B cell (primary cell): ENCODE measurements around the gene SLC41A3. TPM values are rescaled to one million over a fixed set of nuclear protein-coding genes. Genes with fewer than 3 reads are reported as not detected.

Source experiments
- ATAC-seq: fragments of 200-7000 bp; cut with Tn5 transposase; one replicate; pipeline ENCODE4 v1.10.0; 2021; ENCODE audit warnings: low read depth, mild to moderate bottlenecking, moderate number of reproducible peaks, moderate library complexity
- CTCF ChIA-PET: fragments of 350-600 bp; sonication (Branson Sonifier 250); formaldehyde crosslinking; loops from one replicate; lab custom pipeline; 2021; ENCODE audit warnings: antibody characterized with exemption, inconsistent platforms; lab: Charles Lee
- POLR2A ChIA-PET: fragments of 350-600 bp; sonication (Branson Sonifier 250); formaldehyde crosslinking; loops from one replicate; lab custom pipeline; 2021; ENCODE audit warnings: antibody characterized with exemption; lab: Charles Lee
- DNase-seq: peaks from one replicate; pipeline ENCODE4 v3.0.0; 2013
- H2AFZ ChIP-seq: 2 replicates; pipeline ENCODE4 v1.6.1; 2012; ENCODE audit warnings: mild to moderate bottlenecking, low read depth, low read length; ENCODE audit not compliant: insufficient read depth, poor library complexity, severe bottlenecking
- H3K27ac ChIP-seq, 2 donors: 1 replicate in 1 of 2; 2 replicates in 1 of 2; pipeline ENCODE4 v1.5.1; 2012 to 2013; ENCODE audit warnings: low read length in 2 of 2, mild to moderate bottlenecking in 2 of 2, moderate library complexity in 1 of 2
- H3K27me3 ChIP-seq, 4 experiments: fragments of 200-600 bp in 1 of 4; sonication (generic) in 1 of 4; replicated peaks in 1 of 4; 1 replicate in 2 of 4; 2 replicates in 2 of 4; pipeline versions ENCODE4 v1.6.1 to v1.7.0; 2013 to 2016; ENCODE audit warnings: low read length in 3 of 4, mild to moderate bottlenecking in 2 of 4, mixed read lengths in 1 of 4, moderate library complexity in 1 of 4; ENCODE audit not compliant: insufficient read depth in 4 of 4, control insufficient read depth in 3 of 4; ENCODE audit errors: control extremely low read depth in 1 of 4
- H3K36me3 ChIP-seq, 2 experiments: replicated peaks in 1 of 2; 1 replicate in 1 of 2; 2 replicates in 1 of 2; pipeline versions ENCODE4 v1.6.1 to v1.7.1; 2013; ENCODE audit warnings: low read length in 1 of 2; ENCODE audit not compliant: insufficient read depth in 2 of 2, control insufficient read depth in 1 of 2; ENCODE audit errors: control extremely low read depth in 1 of 2, extremely low read depth in 1 of 2
- H3K4me1 ChIP-seq, 2 donors: fragments of 200-600 bp in 1 of 2; sonication (generic) in 1 of 2; 1 replicate in 1 of 2; 2 replicates in 1 of 2; pipeline versions ENCODE4 v1.5.1 to v1.6.1; 2013 to 2017; ENCODE audit warnings: low read length in 2 of 2; ENCODE audit not compliant: control insufficient read depth in 2 of 2, insufficient read depth in 2 of 2
- H3K4me2 ChIP-seq: replicated peaks from 2 replicates; pipeline ENCODE3; 2012; ENCODE audit warnings: mild to moderate bottlenecking, low read depth, low read length; ENCODE audit not compliant: poor library complexity, severe bottlenecking
- H3K4me3 ChIP-seq, 5 experiments: fragments of 200-600 bp in 1 of 5; sonication (generic) in 1 of 5; 1 replicate in 3 of 5; 2 replicates in 2 of 5; pipeline versions ENCODE4 v1.5.1 to v1.7.0; 2011 to 2016; ENCODE audit warnings: low read length in 4 of 5, mild to moderate bottlenecking in 4 of 5, low read depth in 2 of 5, control low read depth in 1 of 5, moderate library complexity in 1 of 5; ENCODE audit not compliant: insufficient read depth in 1 of 5; ENCODE audit errors: control extremely low read depth in 1 of 5, extremely low read depth in 1 of 5
- H3K79me2 ChIP-seq: fragments of 200-600 bp; sonication (generic); one replicate; pipeline ENCODE4 v1.6.0; 2016; ENCODE audit warnings: low read length; ENCODE audit not compliant: control insufficient read depth, insufficient read depth
- H3K9ac ChIP-seq: fragments of 200-600 bp; sonication (generic); 2 replicates; pipeline ENCODE4 v1.6.1; 2017; ENCODE audit warnings: mild to moderate bottlenecking, low read length, moderate library complexity
- H3K9me3 ChIP-seq, 3 donors: one replicate each; pipeline versions ENCODE4 v1.6.1 to v1.7.1; 2013; ENCODE audit warnings: low read length in 2 of 3; ENCODE audit not compliant: control insufficient read depth in 2 of 3, insufficient read depth in 1 of 3; ENCODE audit errors: control extremely low read depth in 1 of 3
- H4K20me1 ChIP-seq: 2 replicates; pipeline ENCODE4 v1.6.0; 2012; ENCODE audit warnings: mild to moderate bottlenecking, low read length; ENCODE audit not compliant: insufficient read depth, control insufficient read depth, poor library complexity, severe bottlenecking
- H3K27ac Mint-ChIP-seq: one replicate; pipeline ENCODE4 v1.8.0; 2021; ENCODE audit warnings: mixed read lengths
- H3K27me3 Mint-ChIP-seq: one replicate; pipeline ENCODE4 v1.8.0; 2021; ENCODE audit warnings: mixed read lengths
- H3K4me1 Mint-ChIP-seq: one replicate; pipeline ENCODE4 v1.8.0; 2021; ENCODE audit warnings: mixed read lengths
- H3K4me3 Mint-ChIP-seq: one replicate; pipeline ENCODE4 v1.8.0; 2021; ENCODE audit warnings: mixed read lengths
- H3K9me3 Mint-ChIP-seq: one replicate; pipeline ENCODE4 v1.8.0; 2022; ENCODE audit warnings: mixed read lengths; ENCODE audit not compliant: insufficient read depth
- EZH2 ChIP-seq: IDR thresholded peaks from 2 replicates; pipeline ENCODE4 v1.6.1; 2012; ENCODE audit warnings: borderline replicate concordance, low read depth, mild to moderate bottlenecking, moderate library complexity, low read length; ENCODE audit not compliant: insufficient read depth, poor library complexity, severe bottlenecking
- WGBS: methylation state at CpG from one replicate; pipeline ENCODE4 v1.1.5; 2013; ENCODE audit warnings: missing lambda C conversion rate; ENCODE audit not compliant: insufficient coverage; 5-methylcytosine and 5-hydroxymethylcytosine counted together
- intact Hi-C: fragments of 100-400 bp; cut with micrococcal nuclease; formaldehyde crosslinking; loops from one replicate; pipeline ENCODE4 v1.10.0; 2022
- polyA plus RNA-seq: library from polyadenylated mRNA; depleted of rRNA; stranded (reverse); fragments of >200 nt; gene quantifications from 2 replicates; pipeline ENCODE4 v1.2.3, GENCODE V29; 2012
- total RNA-seq, 2 donors: library from RNA; stranded (reverse); fragments of 120-200 nt in 1 of 2; gene quantifications; 1 replicate in 1 of 2; 2 replicates in 1 of 2; pipeline versions ENCODE4 v1.2.3 to v1.2.4, GENCODE V29; 2013 to 2022
- TF ChIP-seq, protein P1 (sequence below): fragments of 200-600 bp; IDR thresholded peaks from one replicate; pipeline ENCODE4 v1.8.0; 2022; ENCODE audit warnings: antibody characterized with exemption, mild to moderate bottlenecking

SLC41A3 gene
- total and polyA plus RNA-seq, 2 donors (not counting 1 experiment from before 2014, with no cell fraction given): 34.2 to 39.3 TPM

DNA sequence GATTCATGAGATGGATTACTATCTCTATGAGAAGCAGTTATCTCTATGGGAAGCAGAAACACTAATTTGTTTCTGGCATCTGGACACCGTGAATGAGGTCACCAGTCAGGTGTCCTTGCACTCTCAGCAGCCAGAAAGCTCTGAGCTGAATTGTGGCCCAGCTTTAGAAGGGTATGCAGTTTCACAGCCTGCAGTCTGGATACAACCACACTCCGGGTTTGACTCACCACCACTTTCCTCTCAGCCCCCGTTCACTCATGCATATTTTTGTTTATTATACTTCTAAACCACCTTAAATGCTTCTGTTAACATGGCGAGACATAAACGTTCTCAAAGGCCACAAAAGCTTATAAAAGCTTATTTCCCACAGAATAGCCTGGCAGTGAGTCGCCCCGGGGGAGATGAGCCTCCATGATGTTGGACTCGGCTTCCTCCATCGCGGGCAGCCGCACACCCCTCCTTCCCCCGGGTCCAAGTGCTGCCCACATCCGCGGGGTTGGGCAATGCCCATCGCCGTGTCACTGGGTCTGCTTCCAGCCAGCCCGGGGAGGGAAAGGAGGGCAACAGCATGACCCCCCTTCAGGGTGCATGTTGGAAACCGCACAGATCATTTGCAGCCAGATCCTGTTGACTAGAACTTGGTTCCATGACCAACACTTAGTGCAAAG lies 16.8 kb upstream of the SLC41A3 start:
- 88% methylated on average over 18 of the region's 18 CpGs for WGBS
- intact Hi-C loops: no loop called here
- Histone ChIP-seq H3K27me3 (no peaks in the 10 kb centered on the region), H3K4me1 (no peaks in the 10 kb centered on the region), H4K20me1 (no peaks in the 10 kb centered on the region), H3K9me3 (peaks cover 0 to 25% (median 12%) of the 10 kb centered on the region in 3 donors), H3K79me2 (no peaks in the 10 kb centered on the region), H3K4me2 (no peak overlapping the region), H2AFZ (no peak overlapping the region), H3K27ac (no peak overlapping the region), H3K36me3 (no peaks in the 10 kb centered on the region), H3K4me3 (no peak overlapping the region), H3K9ac (no peak overlapping the region)
- no peaks in the 10 kb centered on the region for H3K4me1 Mint-ChIP-seq
- POLR2A ChIA-PET: no interaction called here
- H3K27me3 Mint-ChIP-seq: peaks cover 8% of the 10 kb centered on the region
- no peak overlapping the region for H3K4me3 Mint-ChIP-seq
- no peak for DNase-seq
- no peak for ATAC-seq
- no peak overlapping the region for H3K27ac Mint-ChIP-seq
- CTCF ChIA-PET: no interaction called here
- TF ChIP-seq EZH2: no peak
- TF ChIP-seq, protein P1, sequence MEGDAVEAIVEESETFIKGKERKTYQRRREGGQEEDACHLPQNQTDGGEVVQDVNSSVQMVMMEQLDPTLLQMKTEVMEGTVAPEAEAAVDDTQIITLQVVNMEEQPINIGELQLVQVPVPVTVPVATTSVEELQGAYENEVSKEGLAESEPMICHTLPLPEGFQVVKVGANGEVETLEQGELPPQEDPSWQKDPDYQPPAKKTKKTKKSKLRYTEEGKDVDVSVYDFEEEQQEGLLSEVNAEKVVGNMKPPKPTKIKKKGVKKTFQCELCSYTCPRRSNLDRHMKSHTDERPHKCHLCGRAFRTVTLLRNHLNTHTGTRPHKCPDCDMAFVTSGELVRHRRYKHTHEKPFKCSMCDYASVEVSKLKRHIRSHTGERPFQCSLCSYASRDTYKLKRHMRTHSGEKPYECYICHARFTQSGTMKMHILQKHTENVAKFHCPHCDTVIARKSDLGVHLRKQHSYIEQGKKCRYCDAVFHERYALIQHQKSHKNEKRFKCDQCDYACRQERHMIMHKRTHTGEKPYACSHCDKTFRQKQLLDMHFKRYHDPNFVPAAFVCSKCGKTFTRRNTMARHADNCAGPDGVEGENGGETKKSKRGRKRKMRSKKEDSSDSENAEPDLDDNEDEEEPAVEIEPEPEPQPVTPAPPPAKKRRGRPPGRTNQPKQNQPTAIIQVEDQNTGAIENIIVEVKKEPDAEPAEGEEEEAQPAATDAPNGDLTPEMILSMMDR: no peak
- H3K9me3 Mint-ChIP-seq: peaks cover under 1% of the 10 kb centered on the region

DNA sequence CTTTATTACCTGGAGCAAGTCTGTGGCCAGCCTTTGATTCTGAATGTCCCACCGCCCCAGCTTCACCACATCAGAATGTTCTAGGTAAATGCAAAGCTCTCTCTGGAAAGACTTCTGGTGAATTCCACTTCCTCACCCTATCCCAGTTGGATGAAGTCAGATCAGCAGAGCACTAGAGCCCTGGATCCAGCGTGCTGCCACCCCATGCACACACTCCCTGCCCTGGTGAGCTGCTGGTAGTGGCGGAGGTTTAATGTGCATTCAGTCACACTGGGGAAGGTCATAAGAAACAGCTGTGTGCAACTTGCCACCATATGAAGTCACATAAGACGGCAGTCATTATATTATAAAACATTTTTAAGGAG lies 16.3 kb upstream of the SLC41A3 start:
- H3K79me2 ChIP-seq: no peaks in the 10 kb centered on the region
- no peak overlapping the region for H3K27ac Mint-ChIP-seq
- no peaks in the 10 kb centered on the region for H3K4me1 Mint-ChIP-seq
- no peak overlapping the region for H3K27ac ChIP-seq
- ChIA-PET POLR2A (no interaction called here), CTCF (no interaction called here)
- H3K4me2 ChIP-seq: no peak overlapping the region
- no peak overlapping the region for H3K4me3 ChIP-seq
- ATAC-seq (no peak), DNase-seq (no peak)
- H3K36me3 ChIP-seq: no peaks in the 10 kb centered on the region
- TF ChIP-seq EZH2: no peak
- TF ChIP-seq, protein P1: no peak
- H2AFZ ChIP-seq: no peak overlapping the region
- H3K4me3 Mint-ChIP-seq: no peak overlapping the region
- peaks cover 5% of the 10 kb centered on the region for H3K9me3 Mint-ChIP-seq
- intact Hi-C loops: no loop called here
- peaks cover 8% of the 10 kb centered on the region for H3K27me3 Mint-ChIP-seq
- H4K20me1 ChIP-seq: no peaks in the 10 kb centered on the region
- H3K4me1 ChIP-seq: no peaks in the 10 kb centered on the region
- H3K9me3 ChIP-seq: peaks cover 0 to 25% (median 15%) of the 10 kb centered on the region in 3 donors
- no peak overlapping the region for H3K9ac ChIP-seq
- 83% methylated on average over 1 of the region's 4 CpGs for WGBS
- no peaks in the 10 kb centered on the region for H3K27me3 ChIP-seq
